DND-41 (cell line): ENCODE measurements around the gene DEFB124.

ENCODE experiments used
- CTCF ChIP-seq: IDR thresholded peaks from 2 replicates; pipeline ENCODE4 v1.5.1; 2012; ENCODE audit warnings: borderline replicate concordance, low read length, moderate library complexity, mild to moderate bottlenecking; ENCODE audit not compliant: poor library complexity, severe bottlenecking; ENCODE audit errors: extremely low read depth
- EZH2 ChIP-seq: IDR thresholded peaks from 3 replicates; pipeline ENCODE4 v1.6.1; 2012; ENCODE audit warnings: borderline replicate concordance, low read depth, mild to moderate bottlenecking, moderate library complexity, low read length, inconsistent platforms; ENCODE audit not compliant: severe bottlenecking

- TF ChIP-seq CTCF: no peak
- no peak for TF ChIP-seq EZH2
Observed at GRCh38 chr20:31449511-31450414, 25.2 kb downstream of the DEFB124 start.
